Fibroblast of villous mesenchyme (primary cell): ENCODE results near the gene TIAM2. TPM values are rescaled to one million over a fixed set of nuclear protein-coding genes. Genes with fewer than 3 reads are reported as not detected.
A peak's percentile ranks its signal among the peaks of the same experiment; 100 is the strongest.

Experiments used
- DNase-seq: peaks from one replicate; pipeline ENCODE4 v3.0.0-alpha.2; 2010; ENCODE audit warnings: low read depth
- H3K4me3 ChIP-seq: 2 replicates; pipeline ENCODE4 v1.5.1; 2011; ENCODE audit warnings: low read depth, mild to moderate bottlenecking, low read length
- CTCF ChIP-seq: IDR thresholded peaks from 2 replicates; pipeline ENCODE4 v1.5.1; 2012; ENCODE audit warnings: low read depth, mild to moderate bottlenecking, low read length; ENCODE audit not compliant: insufficient read depth
- total RNA-seq: library from RNA; depleted of rRNA; stranded (reverse); fragments of >200 nt; gene quantifications from 2 replicates; pipeline ENCODE4 v1.2.3, GENCODE V29; 2012

TIAM2 gene
- total RNA-seq, 1 donor, result 8.6 TPM

- H3K4me3 ChIP-seq, result no peak overlapping the region
- DNase-seq, result no peak
- TF ChIP-seq CTCF, result no peak
Measured at GRCh38 chr6:155252581-155252980, 257.5 kb downstream of the TIAM2 start.

GRCh38 chr6:155253337-155253736 lies 258.2 kb downstream of the TIAM2 start:
- TF ChIP-seq CTCF, result no peak
- peak; percentile 30 for DNase-seq
- no peak overlapping the region for H3K4me3 ChIP-seq

- no peak for DNase-seq
- H3K4me3 ChIP-seq, result no peak overlapping the region
- TF ChIP-seq CTCF, result no peak
Measured at GRCh38 chr6:155254139-155254538, 259.0 kb downstream of the TIAM2 start.

DNA sequence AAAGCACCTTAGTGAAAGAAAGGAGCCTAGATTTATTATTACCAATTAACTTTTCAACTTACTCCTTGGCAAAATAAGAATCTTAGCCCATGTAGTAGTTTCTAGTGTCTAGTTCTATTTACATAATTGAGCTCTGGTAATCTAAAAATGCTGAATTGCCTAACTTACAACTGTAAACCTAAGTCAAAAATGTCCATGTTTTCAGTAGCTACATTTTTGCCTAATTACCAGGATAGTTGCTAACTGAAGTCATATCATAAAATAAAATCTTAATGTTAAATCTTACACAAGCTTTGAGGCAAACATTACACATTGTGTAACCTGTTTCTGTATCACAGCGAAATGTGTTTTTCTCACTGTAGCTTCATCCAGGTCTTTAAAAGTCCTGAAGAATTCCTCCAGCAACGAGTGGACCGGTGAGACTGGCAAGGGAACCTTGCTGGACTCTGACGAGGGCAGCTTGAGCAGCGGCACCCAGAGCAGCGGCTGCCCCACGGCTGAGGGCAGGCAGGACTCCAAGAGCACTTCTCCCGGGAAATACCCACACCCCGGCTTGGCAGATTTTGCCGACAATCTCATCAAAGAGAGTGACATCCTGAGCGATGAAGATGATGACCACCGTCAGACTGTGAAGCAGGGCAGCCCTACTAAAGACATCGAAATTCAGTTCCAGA lies 261.1 kb downstream of the TIAM2 start:
- peak; percentile 75 for DNase-seq
- no peak for TF ChIP-seq CTCF
- H3K4me3 ChIP-seq, result no peak overlapping the region

DNA sequence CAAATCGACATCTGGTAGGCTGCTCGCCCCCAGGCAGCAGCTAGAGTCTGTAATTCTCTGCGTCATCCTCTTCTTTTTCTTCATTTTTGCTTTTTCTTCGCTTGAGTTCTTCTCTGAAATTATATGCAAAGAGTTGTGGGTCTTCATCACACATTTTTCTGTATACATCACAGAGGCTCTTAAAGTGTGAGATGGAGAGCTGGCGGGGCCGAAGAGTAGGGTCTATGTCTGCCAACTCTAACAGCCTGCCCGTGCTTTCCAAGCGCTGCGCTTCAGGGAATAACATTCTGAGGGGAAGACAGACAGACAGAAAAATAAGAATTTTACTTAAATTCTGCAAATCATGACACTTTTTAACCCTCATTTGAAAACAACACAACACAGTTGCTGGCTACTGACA lies 262.7 kb downstream of the TIAM2 start:
- no peak for DNase-seq
- TF ChIP-seq CTCF, result no peak
- H3K4me3 ChIP-seq, result no peak overlapping the region

- TF ChIP-seq CTCF, result no peak
- H3K4me3 ChIP-seq, result no peak overlapping the region
- DNase-seq, result no peak
Measured at GRCh38 chr6:155259204-155259603, 264.1 kb downstream of the TIAM2 start.

- no peak for TF ChIP-seq CTCF
- DNase-seq, result no peak
- H3K4me3 ChIP-seq, result no peak overlapping the region
Measured at GRCh38 chr6:155259897-155260296, 264.8 kb downstream of the TIAM2 start.
